Upper lobe of left lung (tissue), 6 donors: ENCODE measurements around the gene PLS3. TPM values are rescaled to one million over a fixed set of nuclear protein-coding genes. Genes with fewer than 3 reads are reported as not detected.
"Not testable (repeated sequence)": the region's sequence is repeated elsewhere in the genome, so short reads cannot be mapped to it uniquely, and the experiment has no call there.

Experiments
- ATAC-seq, 2 donors: fragments of 200-7000 bp; cut with Tn5 transposase; one replicate each; pipeline ENCODE4 v1.9.1; 2022; ENCODE audit warnings: mild to moderate bottlenecking in 2 of 2, moderate library complexity in 2 of 2; ENCODE audit not compliant: low FRiP score in 2 of 2
- DNase-seq, 2 donors: peaks; one replicate each; pipeline ENCODE4 v3.0.0-alpha.2; 2019 to 2020
- H3K27ac ChIP-seq, 4 donors: fragments of 200-600 bp; sonication (generic); one replicate each; pipeline ENCODE4 v1.5.1; 2016 to 2019
- H3K27me3 ChIP-seq, 4 donors: fragments of 200-600 bp; sonication (generic); one replicate each; pipeline ENCODE4 v1.5.1; 2017 to 2019
- H3K36me3 ChIP-seq, 4 donors: fragments of 200-600 bp; sonication (generic); one replicate each; pipeline ENCODE4 v1.5.1; 2016 to 2019
- H3K4me1 ChIP-seq, 4 donors: fragments of 200-600 bp; sonication (generic); one replicate each; pipeline ENCODE4 v1.5.1; 2018 to 2019
- H3K4me3 ChIP-seq, 4 donors: fragments of 200-600 bp; sonication (generic); one replicate each; pipeline ENCODE4 v1.5.1; 2017 to 2019; ENCODE audit warnings: mild to moderate bottlenecking in 2 of 4, moderate library complexity in 1 of 4
- H3K9me3 ChIP-seq, 4 donors: fragments of 200-600 bp; sonication (generic); one replicate each; pipeline ENCODE4 v1.5.1; 2018 to 2019
- EP300 ChIP-seq, 4 donors: sonication (generic); formaldehyde crosslinking; IDR thresholded peaks; one replicate each; pipeline ENCODE4 v1.5.1; 2017; ENCODE audit warnings: antibody characterized with exemption in 4 of 4, control low read depth in 2 of 4
- POLR2A ChIP-seq, 4 donors: fragments of 450-650 bp; IDR thresholded peaks; one replicate each; pipeline ENCODE4 v1.5.1; 2016 to 2017; ENCODE audit warnings: antibody characterized with exemption in 4 of 4, mild to moderate bottlenecking in 2 of 4
- POLR2AphosphoS5 ChIP-seq, 2 donors: sonication (generic); formaldehyde crosslinking; IDR thresholded peaks; one replicate each; pipeline ENCODE4 v1.5.1; 2017; ENCODE audit warnings: antibody characterized with exemption in 2 of 2
- WGBS, 2 donors: methylation state at CpG; one replicate each; pipeline ENCODE4 v1.1.5; 2017 to 2018; 5-methylcytosine and 5-hydroxymethylcytosine counted together
- total RNA-seq, 6 donors: library from RNA; depleted of rRNA in 4 of 6; stranded (reverse); fragments of >200 nt in 4 of 6; gene quantifications; one replicate each; pipeline versions ENCODE4 v1.1.0 to v1.2.1, GENCODE V29; 2016 to 2021
- TF ChIP-seq, protein P1 (sequence below), 6 experiments: fragments of 450-650 bp in 4 of 6; fragments of 200-600 bp in 2 of 6; sonication (generic) in 2 of 6; IDR thresholded peaks; one replicate each; pipeline ENCODE4 v1.5.1; 2016 to 2019; ENCODE audit warnings: antibody characterized with exemption in 6 of 6
- donor health status: DM: no; HTN: no; CAD: no; lungs with moderate emphysema.
- donor health status: DM: no; HTN: yes; CAD: no; lungs with severe emphysema.

Gene PLS3
- total RNA-seq, 6 donors from 2014 or later: 56.6 to 199 (median 157) TPM

DNA sequence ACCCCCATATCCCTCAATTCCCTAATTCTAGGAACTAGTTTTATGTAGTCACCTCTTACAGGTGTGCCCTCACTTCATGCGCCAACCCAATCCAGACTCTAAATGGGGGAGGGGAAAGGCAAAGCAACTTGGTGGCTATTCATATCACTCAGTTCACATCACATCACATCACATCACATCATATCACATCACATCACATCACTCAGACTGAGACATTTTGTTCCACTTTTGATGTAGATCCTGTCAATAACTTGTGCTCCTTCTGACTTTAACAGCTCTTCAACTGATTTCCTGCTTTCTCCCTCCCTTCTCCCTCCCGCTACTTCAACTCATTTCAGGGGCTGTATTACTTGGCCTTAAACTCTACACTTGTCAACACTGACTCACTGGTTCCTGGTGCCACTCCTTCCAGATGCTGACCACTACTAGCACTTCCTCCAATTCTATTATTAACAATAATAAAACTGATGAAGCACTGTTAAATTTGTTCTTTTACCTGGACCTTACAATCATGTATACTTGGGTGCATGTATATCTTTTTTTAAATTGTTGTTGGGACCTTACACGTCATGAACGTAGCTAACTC, 29.1 kb upstream of the PLS3 start:
- Histone ChIP-seq H3K36me3 (no peaks in the 10 kb centered on the region), H3K4me1 (no peaks in the 10 kb centered on the region), H3K9me3 (no peaks in the 10 kb centered on the region), H3K27ac (peak overlapping the region in 3 of 4 donors; percentile 68 to 75 (median 73)), H3K27me3 (no peaks in the 10 kb centered on the region), H3K4me3 (no peak overlapping the region)
- DNase-seq (peak in 1 of 2 donors; percentile 30), ATAC-seq (peak in 1 of 2 donors; percentile 77)
- TF ChIP-seq EP300 (IDR thresholded peaks at IDR 0.05) (peak in 3 of 4 donors; percentile 30 to 93 (median 37)), POLR2AphosphoS5 (IDR thresholded peaks at IDR 0.05) (no peak)
- 61% methylated on average over 4 of the region's 4 CpGs for WGBS, 2 donors

DNA sequence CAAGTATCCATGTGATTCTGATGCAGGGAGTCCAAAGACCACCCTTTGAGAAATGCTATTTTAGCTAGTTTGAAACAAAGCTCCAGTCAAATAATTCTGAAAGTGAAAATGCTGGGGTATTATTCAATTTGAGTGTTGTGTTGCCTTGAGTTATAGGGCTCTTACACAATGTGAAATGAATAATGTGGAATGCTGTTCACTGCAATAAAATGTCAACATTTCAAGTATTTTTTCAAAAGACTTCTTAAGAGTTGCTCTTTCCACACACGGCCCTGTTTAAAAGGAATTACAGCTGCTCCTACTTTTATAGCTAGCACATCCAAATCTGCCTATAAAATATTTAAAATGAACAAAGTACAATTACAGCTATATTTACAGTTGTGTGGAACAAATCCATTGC, 27.5 kb upstream of the PLS3 start:
- no peaks in the 10 kb centered on the region for H3K36me3 ChIP-seq
- no peak overlapping the region for H3K4me3 ChIP-seq
- ATAC-seq: peak in 1 of 2 donors; percentile 40
- H3K27me3 ChIP-seq: no peaks in the 10 kb centered on the region
- 49 to 50% methylated on average over 1 of the region's 1 CpG for WGBS, 2 donors
- no peak for DNase-seq
- H3K27ac ChIP-seq: peak overlapping the region; percentile 65 to 75 (median 70)
- TF ChIP-seq EP300 (IDR thresholded peaks at IDR 0.05): peak in 1 of 4 donors; percentile 26
- TF ChIP-seq POLR2AphosphoS5 (IDR thresholded peaks at IDR 0.05): no peak
- no peaks in the 10 kb centered on the region for H3K9me3 ChIP-seq
- no peaks in the 10 kb centered on the region for H3K4me1 ChIP-seq

DNA sequence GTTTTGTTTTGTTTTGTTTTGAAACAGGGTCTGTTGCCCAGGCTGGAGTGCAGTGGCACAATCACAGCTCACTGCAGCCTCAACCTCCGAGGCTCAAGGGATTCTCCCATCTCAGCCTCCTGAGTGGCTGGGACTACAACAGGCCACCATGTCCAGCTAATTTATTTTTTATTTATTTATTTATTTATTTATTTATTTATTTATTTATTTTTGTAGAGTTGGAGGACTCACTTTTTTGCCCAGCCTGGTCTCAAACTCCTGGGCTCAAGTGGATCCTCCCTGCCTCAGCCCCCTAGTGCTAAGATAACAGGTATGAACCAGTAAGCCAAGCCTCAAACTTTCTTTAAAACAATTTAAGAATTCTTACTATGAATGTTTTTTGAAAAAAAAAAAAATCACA, 26.6 kb upstream of the PLS3 start:
- no peak overlapping the region for H3K27ac ChIP-seq
- no peak overlapping the region for H3K4me3 ChIP-seq
- TF ChIP-seq POLR2A (IDR thresholded peaks at IDR 0.05) (no peak), EP300 (IDR thresholded peaks at IDR 0.05) (no peak), POLR2AphosphoS5 (IDR thresholded peaks at IDR 0.05) (no peak)
- TF ChIP-seq, protein P1, sequence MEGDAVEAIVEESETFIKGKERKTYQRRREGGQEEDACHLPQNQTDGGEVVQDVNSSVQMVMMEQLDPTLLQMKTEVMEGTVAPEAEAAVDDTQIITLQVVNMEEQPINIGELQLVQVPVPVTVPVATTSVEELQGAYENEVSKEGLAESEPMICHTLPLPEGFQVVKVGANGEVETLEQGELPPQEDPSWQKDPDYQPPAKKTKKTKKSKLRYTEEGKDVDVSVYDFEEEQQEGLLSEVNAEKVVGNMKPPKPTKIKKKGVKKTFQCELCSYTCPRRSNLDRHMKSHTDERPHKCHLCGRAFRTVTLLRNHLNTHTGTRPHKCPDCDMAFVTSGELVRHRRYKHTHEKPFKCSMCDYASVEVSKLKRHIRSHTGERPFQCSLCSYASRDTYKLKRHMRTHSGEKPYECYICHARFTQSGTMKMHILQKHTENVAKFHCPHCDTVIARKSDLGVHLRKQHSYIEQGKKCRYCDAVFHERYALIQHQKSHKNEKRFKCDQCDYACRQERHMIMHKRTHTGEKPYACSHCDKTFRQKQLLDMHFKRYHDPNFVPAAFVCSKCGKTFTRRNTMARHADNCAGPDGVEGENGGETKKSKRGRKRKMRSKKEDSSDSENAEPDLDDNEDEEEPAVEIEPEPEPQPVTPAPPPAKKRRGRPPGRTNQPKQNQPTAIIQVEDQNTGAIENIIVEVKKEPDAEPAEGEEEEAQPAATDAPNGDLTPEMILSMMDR (IDR thresholded peaks at IDR 0.05): no peak
- no peak for DNase-seq
- no peaks in the 10 kb centered on the region for H3K36me3 ChIP-seq
- ATAC-seq: no peak
- H3K9me3 ChIP-seq: no peaks in the 10 kb centered on the region
- no peaks in the 10 kb centered on the region for H3K4me1 ChIP-seq
- WGBS, 2 donors: 90 to 96% methylated on average over 1 of the region's 1 CpG
- no peaks in the 10 kb centered on the region for H3K27me3 ChIP-seq

DNA sequence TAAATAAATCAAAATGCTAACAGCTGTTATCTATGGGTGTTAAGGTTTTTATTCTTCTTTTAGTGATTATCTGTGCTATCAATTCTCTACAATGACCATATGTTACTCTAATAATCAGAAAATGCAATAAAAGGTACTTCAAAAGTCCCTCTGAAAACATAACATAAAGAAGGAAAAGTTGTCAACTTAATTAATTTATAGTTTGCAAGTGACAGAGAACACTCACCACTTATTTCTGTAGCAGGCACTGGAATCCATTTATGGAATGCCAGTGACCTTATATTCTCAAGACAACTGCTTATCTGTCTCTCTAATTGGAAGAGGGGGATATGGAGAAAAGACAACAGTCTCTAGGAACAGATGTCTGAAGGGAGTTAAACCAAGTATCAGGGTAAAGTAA, 25.6 kb upstream of the PLS3 start:
- no peak for ATAC-seq
- Histone ChIP-seq H3K27me3 (no peaks in the 10 kb centered on the region), H3K27ac (no peak overlapping the region), H3K36me3 (no peaks in the 10 kb centered on the region), H3K4me1 (no peaks in the 10 kb centered on the region), H3K9me3 (no peaks in the 10 kb centered on the region), H3K4me3 (no peak overlapping the region)
- TF ChIP-seq, protein P1 (IDR thresholded peaks at IDR 0.05): no peak
- TF ChIP-seq POLR2A (IDR thresholded peaks at IDR 0.05) (no peak), POLR2AphosphoS5 (IDR thresholded peaks at IDR 0.05) (no peak), EP300 (IDR thresholded peaks at IDR 0.05) (no peak)
- no peak for DNase-seq

DNA sequence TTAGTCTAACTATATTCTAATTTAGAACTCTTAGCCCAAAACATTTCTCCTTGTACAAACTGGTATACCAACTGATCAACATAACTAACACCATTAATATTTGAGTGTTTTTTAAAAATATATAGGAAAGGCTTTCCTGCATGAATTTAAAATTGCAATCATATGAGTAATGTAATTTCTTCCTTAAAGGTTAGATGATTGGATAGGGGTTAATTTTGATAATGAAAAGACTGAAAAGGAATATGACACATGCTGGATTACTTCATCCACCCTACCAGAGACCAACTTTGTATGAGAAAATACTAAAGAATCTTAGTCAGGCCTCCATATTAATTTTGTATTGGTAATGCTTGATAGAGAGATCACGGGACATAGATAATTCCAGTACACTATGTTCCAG, 25.1 kb upstream of the PLS3 start:
- no peaks in the 10 kb centered on the region for H3K9me3 ChIP-seq
- H3K27me3 ChIP-seq: no peaks in the 10 kb centered on the region
- H3K4me1 ChIP-seq: no peaks in the 10 kb centered on the region
- ATAC-seq (no peak), DNase-seq (no peak)
- no peak overlapping the region for H3K4me3 ChIP-seq
- H3K27ac ChIP-seq: no peak overlapping the region
- no peaks in the 10 kb centered on the region for H3K36me3 ChIP-seq
- TF ChIP-seq EP300 (IDR thresholded peaks at IDR 0.05) (no peak), POLR2A (IDR thresholded peaks at IDR 0.05) (no peak), POLR2AphosphoS5 (IDR thresholded peaks at IDR 0.05) (no peak)
- TF ChIP-seq, protein P1 (IDR thresholded peaks at IDR 0.05): no peak
- 92 to 95% methylated on average over 1 of the region's 1 CpG for WGBS, 2 donors

DNA sequence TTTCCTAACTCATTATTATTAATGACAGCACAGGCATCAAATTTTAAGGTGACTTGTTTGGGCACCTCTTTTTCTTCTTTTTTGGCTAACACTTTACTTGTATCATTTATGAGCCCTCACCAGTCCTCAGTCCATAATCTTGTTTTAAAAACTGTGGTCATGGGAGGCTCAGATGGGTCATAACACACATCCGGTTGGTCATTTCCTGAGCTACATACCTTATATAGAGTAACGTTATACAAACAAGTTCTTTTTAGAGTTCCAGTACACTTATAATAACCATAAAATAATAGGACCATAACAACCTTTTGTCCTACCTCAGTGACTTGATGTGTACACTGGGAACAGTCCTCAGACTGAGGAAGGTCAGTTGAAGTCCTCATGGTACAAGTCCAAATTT, 21.1 kb upstream of the PLS3 start:
- Histone ChIP-seq H3K4me3 (no peak overlapping the region), H3K27ac (no peak overlapping the region), H3K36me3 (no peaks in the 10 kb centered on the region), H3K9me3 (no peaks in the 10 kb centered on the region), H3K27me3 (no peaks in the 10 kb centered on the region), H3K4me1 (no peaks in the 10 kb centered on the region)
- no peak for DNase-seq
- TF ChIP-seq EP300 (IDR thresholded peaks at IDR 0.05) (no peak), POLR2AphosphoS5 (IDR thresholded peaks at IDR 0.05) (no peak), POLR2A (IDR thresholded peaks at IDR 0.05) (no peak)
- TF ChIP-seq, protein P1 (IDR thresholded peaks at IDR 0.05): no peak
- 68 to 77% methylated on average over 2 of the region's 2 CpGs for WGBS, 2 donors
- ATAC-seq: no peak

DNA sequence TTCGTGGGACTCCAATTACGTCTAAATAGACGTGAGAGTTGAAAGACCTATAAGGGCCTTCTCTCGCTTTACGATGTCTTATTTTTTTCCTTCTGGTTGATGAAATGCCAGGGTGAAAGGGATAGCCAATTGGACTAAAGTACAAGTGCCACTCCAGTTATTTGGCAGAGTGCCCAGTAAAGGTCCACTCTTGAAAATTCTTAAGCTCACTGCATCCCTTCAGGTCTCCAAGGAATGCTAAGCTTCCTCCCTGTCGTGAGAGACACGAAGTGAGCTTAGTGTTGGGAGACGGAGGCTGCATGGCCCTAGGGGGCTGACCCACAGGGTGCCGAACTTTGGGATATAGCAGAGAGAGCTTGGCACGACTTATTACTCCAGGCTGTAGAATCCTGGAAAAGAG, 19.9 kb upstream of the PLS3 start:
- not testable (repeated sequence) for H3K27me3 ChIP-seq, H3K9me3 ChIP-seq, H3K36me3 ChIP-seq, H3K4me1 ChIP-seq, ATAC-seq, H3K27ac ChIP-seq, H3K4me3 ChIP-seq
- peak in 1 of 2 donors; percentile 50 for DNase-seq
- WGBS, 2 donors: 55 to 70% methylated on average over 5 to 10 of the region's 10 CpGs
